Measurements from ENCODE around the gene MT1E. TPM values are rescaled to one million over a fixed set of nuclear protein-coding genes. Genes with fewer than 3 reads are reported as not detected.

MT1E gene
- total and polyA plus RNA-seq, 2 donors (not counting 1 experiment from before 2014, with no cell fraction given): 3.1 TPM; not detected in 1

DNA sequence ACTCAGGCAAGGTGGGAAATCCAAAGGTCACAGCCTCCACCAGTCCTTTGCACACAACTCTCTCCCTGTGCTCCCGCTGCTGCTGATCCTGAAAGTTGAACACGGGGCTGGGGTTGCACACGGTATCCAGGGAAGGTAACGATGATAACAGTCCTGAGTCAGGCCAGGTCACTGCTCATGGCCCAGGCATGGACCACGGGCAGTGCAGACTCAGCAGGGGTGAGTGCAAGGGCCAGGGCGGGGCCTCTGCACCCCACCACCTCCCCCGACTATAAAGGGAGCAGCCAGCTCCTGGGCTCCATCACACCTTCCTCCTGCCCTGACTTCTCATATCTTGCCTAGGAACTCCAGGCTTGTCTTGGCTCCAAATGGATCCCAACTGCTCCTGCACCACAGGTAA lies 26.0 kb downstream of the MT1E start, which contains the start of gene MT1B:
Gene MT1B, plus strand, starts transcription at position 301 of the 400 bp plus-strand sequence. Its CDS starts 68 bp downstream, at position 369.
- H3K27me3 Mint-ChIP-seq: peaks cover 24% of the 10 kb centered on the region
- no peaks in the 10 kb centered on the region for H3K9me3 Mint-ChIP-seq (ENCODE audit: insufficient read depth)
- WGBS (ENCODE audit: insufficient coverage): 85% methylated on average over 7 of the region's 7 CpGs
- Histone ChIP-seq H2AFZ (ENCODE audit: insufficient read depth, low read depth, low read length, poor library complexity, severe bottlenecking) (no peak within 1 kb of the TSS), H3K9me3 (ENCODE audit: control extremely low read depth in 1 of 3, control insufficient read depth in 2 of 3, insufficient read depth in 1 of 3, low read length in 2 of 3) (no peaks in the 10 kb centered on the region), H4K20me1 (ENCODE audit: control insufficient read depth, insufficient read depth, low read length, poor library complexity, severe bottlenecking) (no peaks in the 10 kb centered on the region), H3K27ac (ENCODE audit: low read length in 2 of 2) (no peak within 1 kb of the TSS), H3K27me3 (replicated peaks in 1 of 4; ENCODE audit: control extremely low read depth in 1 of 4, control insufficient read depth in 3 of 4, insufficient read depth in 4 of 4, low read length in 3 of 4) (peaks cover 0 to 23% (median 6%) of the 10 kb centered on the region in 4 experiments), H3K4me2 (replicated peaks; ENCODE audit: low read depth, low read length, poor library complexity, severe bottlenecking) (no peak within 1 kb of the TSS), H3K79me2 (ENCODE audit: control insufficient read depth, insufficient read depth, low read length) (no peaks in the 10 kb centered on the region), H3K9ac (ENCODE audit: low read length) (no peak within 1 kb of the TSS), H3K36me3 (replicated peaks in 1 of 2; ENCODE audit: control extremely low read depth in 1 of 2, control insufficient read depth in 1 of 2, extremely low read depth in 1 of 2, insufficient read depth in 2 of 2, low read length in 1 of 2) (no peaks in the 10 kb centered on the region), H3K4me1 (ENCODE audit: control insufficient read depth in 2 of 2, insufficient read depth in 2 of 2, low read length in 2 of 2) (peaks cover 4 to 19% of the 10 kb centered on the region in 2 donors), H3K4me3 (ENCODE audit: control extremely low read depth in 1 of 5, extremely low read depth in 1 of 5, insufficient read depth in 1 of 5, low read depth in 2 of 5, low read length in 4 of 5) (no peak within 1 kb of the TSS)
- TF ChIP-seq, protein P1, sequence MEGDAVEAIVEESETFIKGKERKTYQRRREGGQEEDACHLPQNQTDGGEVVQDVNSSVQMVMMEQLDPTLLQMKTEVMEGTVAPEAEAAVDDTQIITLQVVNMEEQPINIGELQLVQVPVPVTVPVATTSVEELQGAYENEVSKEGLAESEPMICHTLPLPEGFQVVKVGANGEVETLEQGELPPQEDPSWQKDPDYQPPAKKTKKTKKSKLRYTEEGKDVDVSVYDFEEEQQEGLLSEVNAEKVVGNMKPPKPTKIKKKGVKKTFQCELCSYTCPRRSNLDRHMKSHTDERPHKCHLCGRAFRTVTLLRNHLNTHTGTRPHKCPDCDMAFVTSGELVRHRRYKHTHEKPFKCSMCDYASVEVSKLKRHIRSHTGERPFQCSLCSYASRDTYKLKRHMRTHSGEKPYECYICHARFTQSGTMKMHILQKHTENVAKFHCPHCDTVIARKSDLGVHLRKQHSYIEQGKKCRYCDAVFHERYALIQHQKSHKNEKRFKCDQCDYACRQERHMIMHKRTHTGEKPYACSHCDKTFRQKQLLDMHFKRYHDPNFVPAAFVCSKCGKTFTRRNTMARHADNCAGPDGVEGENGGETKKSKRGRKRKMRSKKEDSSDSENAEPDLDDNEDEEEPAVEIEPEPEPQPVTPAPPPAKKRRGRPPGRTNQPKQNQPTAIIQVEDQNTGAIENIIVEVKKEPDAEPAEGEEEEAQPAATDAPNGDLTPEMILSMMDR (IDR thresholded peaks at IDR 0.05): no peak
- no peak for TF ChIP-seq EZH2 (IDR thresholded peaks at IDR 0.05; ENCODE audit: borderline replicate concordance, insufficient read depth, low read depth, low read length, poor library complexity, severe bottlenecking)
- no peak within 1 kb of the TSS for H3K27ac Mint-ChIP-seq
- POLR2A ChIA-PET: no interaction called here
- intact Hi-C loops (cut with micrococcal nuclease): no loop called here
- no peak within 1 kb of the TSS for H3K4me3 Mint-ChIP-seq
- DNase-seq: no peak
- no peak for ATAC-seq (ENCODE audit: low read depth)
- CTCF ChIA-PET: interaction anchor here (2.8 kb wide), 1 partner anchor 8 kb away, joined by 8 read pairs; no protein-coding TSS in a partner anchor
- H3K4me1 Mint-ChIP-seq: peaks cover 13% of the 10 kb centered on the region

DNA sequence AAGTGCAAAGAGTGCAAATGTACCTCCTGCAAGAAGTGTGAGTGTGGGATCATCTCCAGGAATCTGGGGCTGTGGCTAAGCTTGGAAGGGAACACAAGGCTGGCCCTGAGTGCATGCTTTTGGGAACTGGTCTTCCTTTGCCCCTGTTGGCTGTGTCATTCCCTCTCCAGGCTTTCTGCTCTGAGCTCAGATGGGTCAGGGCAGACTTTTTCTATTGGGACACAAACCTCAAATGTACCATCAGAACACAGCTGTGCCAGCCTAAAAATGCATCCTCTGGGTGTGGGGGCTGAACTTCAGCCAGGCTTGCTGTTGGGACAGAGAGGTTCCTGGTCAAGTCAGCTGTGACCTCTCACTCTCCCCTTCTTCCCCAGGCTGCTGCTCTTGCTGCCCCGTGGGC lies 27.0 kb downstream of the MT1E start:
- peaks cover 0 to 16% (median 4%) of the 10 kb centered on the region in 4 experiments for H3K27me3 ChIP-seq (replicated peaks in 1 of 4; ENCODE audit: control extremely low read depth in 1 of 4, control insufficient read depth in 3 of 4, insufficient read depth in 4 of 4, low read length in 3 of 4)
- intact Hi-C loops (cut with micrococcal nuclease): no loop called here
- 71% methylated on average over 1 of the region's 1 CpG for WGBS (ENCODE audit: insufficient coverage)
- ATAC-seq (ENCODE audit: low read depth) (no peak), DNase-seq (no peak)
- H3K9me3 ChIP-seq (ENCODE audit: control extremely low read depth in 1 of 3, control insufficient read depth in 2 of 3, insufficient read depth in 1 of 3, low read length in 2 of 3): no peaks in the 10 kb centered on the region
- CTCF ChIA-PET: interaction anchor here (0.7 to 2.8 kb wide), 2 partner anchors 9 to 50 kb away, joined by 3 to 8 read pairs; no protein-coding TSS in a partner anchor
- no peaks in the 10 kb centered on the region for H3K36me3 ChIP-seq (replicated peaks in 1 of 2; ENCODE audit: control extremely low read depth in 1 of 2, control insufficient read depth in 1 of 2, extremely low read depth in 1 of 2, insufficient read depth in 2 of 2, low read length in 1 of 2)
- H3K27ac ChIP-seq (ENCODE audit: low read length in 2 of 2): no peak overlapping the region
- no peaks in the 10 kb centered on the region for H4K20me1 ChIP-seq (ENCODE audit: control insufficient read depth, insufficient read depth, low read length, poor library complexity, severe bottlenecking)
- no peak overlapping the region for H3K4me3 ChIP-seq (ENCODE audit: control extremely low read depth in 1 of 5, extremely low read depth in 1 of 5, insufficient read depth in 1 of 5, low read depth in 2 of 5, low read length in 4 of 5)
- H3K27me3 Mint-ChIP-seq: peaks cover 18% of the 10 kb centered on the region
- H2AFZ ChIP-seq (ENCODE audit: insufficient read depth, low read depth, low read length, poor library complexity, severe bottlenecking): no peak overlapping the region
- H3K79me2 ChIP-seq (ENCODE audit: control insufficient read depth, insufficient read depth, low read length): no peaks in the 10 kb centered on the region
- H3K27ac Mint-ChIP-seq: no peak overlapping the region
- TF ChIP-seq EZH2 (IDR thresholded peaks at IDR 0.05; ENCODE audit: borderline replicate concordance, insufficient read depth, low read depth, low read length, poor library complexity, severe bottlenecking): no peak
- TF ChIP-seq, protein P1 (IDR thresholded peaks at IDR 0.05): no peak
- H3K4me1 ChIP-seq (ENCODE audit: control insufficient read depth in 2 of 2, insufficient read depth in 2 of 2, low read length in 2 of 2): peaks cover 4 to 22% of the 10 kb centered on the region in 2 donors
- no peak overlapping the region for H3K4me2 ChIP-seq (replicated peaks; ENCODE audit: low read depth, low read length, poor library complexity, severe bottlenecking)
- POLR2A ChIA-PET: interaction anchor here (0.5 kb wide), 1 partner anchor 920 kb away, joined by 6 read pairs; no protein-coding TSS in a partner anchor
- H3K9ac ChIP-seq (ENCODE audit: low read length): no peak overlapping the region
- H3K9me3 Mint-ChIP-seq (ENCODE audit: insufficient read depth): no peaks in the 10 kb centered on the region
- peaks cover 17% of the 10 kb centered on the region for H3K4me1 Mint-ChIP-seq
- no peak overlapping the region for H3K4me3 Mint-ChIP-seq
